ENCODE data around the gene LTF.
"Not testable (repeated sequence)": the region's sequence is repeated elsewhere in the genome, so short reads cannot be mapped to it uniquely, and the experiment has no call there.

The LTF gene

DNA sequence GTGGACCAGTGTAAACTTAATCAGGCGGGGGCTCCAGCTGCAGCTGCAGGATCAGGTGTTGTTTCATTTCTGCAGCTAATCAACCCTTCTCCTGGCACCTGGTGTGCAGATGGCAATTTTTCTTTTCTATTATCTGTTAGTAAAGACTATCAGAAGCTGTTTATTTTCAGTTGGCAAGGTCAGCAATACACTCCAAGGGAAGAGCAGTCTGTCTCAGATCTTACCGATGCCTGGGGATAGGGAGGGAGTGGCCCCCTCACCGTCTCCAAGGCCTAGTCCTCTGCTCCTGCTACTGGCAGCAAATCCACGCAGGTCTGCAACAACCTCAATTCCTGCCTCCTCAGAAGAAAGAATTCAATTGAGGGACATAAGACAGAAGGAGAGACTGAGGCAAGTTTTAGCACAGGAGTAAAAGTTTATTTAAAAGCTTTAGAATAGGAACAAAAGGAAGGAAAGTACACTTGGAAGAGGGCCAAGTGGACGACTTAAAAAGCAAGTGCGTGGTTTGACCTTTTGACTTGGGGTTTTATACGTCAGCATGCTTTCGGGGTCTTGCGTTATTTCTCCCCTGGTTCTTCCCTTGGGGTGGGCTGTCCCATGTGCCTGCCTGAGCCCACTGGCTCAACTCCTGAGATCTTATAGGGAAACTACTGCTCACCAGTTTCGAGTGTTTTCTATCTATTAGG lies 48.4 kb downstream of the LTF start:
- FAIRE-seq (no peak), DNase-seq (ENCODE audit: low spot score) (no peak)

DNA sequence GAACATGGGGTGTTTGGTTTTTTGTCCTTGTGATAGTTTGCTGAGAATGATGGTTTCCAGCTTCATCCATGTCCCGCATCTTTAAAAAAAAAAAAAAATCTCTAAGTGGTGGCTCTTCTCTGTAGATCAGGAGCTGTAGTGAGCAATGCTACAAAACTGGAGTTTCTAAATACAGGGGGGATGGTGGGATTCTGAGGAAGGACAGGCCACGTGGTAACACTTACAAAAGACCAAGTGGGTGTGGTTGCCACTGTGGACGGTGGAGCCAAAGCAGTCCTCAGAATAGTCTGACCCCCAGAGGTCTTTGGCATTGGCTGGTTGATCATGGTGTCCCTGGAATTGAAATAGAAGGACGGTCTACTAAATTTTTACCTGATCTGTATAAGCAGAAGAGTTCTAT lies 50.0 kb downstream of the LTF start:
- DNase-seq (ENCODE audit: low spot score), result no peak
- FAIRE-seq, result no peak

DNA sequence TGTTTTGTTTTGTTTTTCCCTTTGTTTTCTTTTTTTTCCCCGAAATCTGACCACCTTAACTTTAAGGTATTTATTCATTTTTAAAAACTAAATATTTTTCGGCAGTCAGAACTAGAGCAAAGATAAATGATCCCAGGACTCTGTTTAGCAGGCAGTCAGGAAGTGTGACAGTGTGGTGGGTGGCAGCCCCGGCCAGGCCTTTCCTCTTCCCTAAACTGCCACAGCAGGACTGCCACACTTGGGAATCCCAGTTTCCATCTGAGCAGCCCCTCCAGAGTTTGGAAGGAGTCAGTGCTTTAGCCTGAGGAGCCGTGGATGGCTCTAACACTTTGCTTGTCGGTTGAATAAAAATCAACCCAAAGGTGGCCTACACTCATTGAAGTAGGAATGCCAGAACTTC lies 50.8 kb downstream of the LTF start:
- no peak for FAIRE-seq
- no peak for DNase-seq (ENCODE audit: low spot score)

DNA sequence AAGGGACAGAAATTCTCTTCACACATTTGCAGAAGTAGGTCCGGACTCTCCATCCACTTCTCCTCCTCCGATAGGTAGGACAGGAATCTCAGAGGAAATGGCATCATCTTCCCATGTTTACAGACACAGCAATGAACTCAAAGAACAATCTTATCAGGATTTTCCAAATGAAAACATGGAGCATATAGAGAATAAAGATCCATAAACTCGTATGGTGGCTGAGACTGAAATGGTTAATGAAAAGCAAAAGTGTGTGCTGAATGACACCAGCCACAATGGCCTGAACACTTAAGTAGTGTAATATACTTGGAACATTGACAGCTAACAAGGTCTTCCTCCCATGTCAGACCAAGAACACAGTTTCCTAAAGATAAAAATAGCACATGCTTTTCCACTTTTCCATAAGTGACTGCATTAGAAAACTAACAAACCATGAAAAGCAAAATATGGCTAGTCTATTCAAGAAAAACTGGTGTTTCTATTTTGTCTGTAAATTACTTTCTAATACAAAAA lies 51.9 kb downstream of the LTF start:
- no peak for FAIRE-seq
- no peak for DNase-seq (ENCODE audit: low spot score)

DNA sequence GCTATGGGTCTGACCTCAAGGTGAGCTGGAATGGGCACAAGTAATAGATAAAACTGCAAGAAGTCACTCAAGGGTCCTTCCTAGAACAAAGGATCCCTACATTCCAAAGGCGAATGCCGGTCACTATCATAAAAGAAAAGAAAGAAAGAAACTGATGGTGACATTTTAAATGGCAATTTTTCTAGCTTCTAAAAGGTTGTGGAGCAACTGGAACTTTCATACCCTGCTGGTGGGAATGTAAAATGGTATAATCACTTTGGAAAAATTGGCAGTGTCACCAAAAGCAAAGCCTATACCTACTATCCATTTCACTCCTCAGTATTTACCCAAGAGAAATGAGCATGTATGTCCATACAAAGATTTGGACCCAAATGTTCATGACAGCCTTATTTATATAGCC lies 53.4 kb downstream of the LTF start:
- FAIRE-seq (no peak), DNase-seq (ENCODE audit: low spot score) (no peak)

DNA sequence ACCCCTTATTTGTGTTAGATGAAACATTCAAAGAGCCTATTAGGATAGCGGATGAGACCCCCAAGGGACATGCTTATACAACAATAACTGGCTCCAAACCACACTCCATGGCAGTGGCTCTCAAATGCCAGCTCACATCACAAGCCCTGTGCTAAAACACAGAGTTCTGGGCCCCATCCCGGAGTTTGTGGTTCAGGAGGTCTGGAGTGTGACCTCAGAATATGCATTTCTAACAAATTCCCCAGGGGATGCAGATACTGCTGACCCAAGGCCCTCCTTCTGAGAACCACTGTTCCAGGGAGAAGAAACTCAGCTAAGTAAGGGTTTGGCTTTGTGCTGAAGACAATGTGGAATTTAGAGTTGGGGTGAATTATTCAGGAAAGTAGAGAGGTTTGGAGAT lies 54.0 kb downstream of the LTF start:
- DNase-seq (ENCODE audit: low spot score), result no peak
- FAIRE-seq, result no peak

DNA sequence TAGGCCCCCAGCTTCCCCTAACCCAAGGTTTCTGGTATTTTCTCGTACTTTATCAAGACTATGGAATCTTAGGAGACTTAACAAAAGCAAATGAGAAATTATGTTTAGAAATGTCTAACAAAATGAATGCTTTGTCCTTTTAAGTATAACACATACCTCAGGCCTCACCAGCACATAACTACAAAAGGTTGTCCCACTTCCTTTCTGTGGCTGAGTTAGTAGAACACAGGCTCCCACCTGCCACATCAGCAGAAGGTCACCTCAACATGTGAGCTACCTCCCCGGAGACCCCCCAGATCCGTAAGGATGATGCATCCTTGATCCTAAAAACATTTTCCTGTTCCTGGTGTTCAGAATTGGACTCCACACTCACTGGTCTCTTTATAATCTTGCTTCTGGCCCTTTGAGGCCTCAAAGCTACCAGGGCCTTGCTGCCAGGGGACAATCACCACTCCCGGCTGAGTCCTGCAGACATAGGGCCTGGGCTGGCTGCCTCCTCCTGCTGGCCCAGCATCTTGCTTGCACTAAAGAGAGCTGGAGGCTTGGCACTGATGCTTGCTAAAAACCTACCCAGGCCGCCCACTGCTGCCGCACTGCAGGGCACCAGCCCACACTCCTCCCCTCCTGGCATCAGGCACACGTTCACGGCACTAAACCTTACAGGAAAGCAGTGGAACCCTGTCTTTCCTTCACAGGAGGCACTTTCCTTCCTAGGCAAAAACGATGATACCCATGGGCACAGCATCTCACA lies 54.8 kb downstream of the LTF start:
- DNase-seq (ENCODE audit: low spot score) (no peak), FAIRE-seq (no peak)

DNA sequence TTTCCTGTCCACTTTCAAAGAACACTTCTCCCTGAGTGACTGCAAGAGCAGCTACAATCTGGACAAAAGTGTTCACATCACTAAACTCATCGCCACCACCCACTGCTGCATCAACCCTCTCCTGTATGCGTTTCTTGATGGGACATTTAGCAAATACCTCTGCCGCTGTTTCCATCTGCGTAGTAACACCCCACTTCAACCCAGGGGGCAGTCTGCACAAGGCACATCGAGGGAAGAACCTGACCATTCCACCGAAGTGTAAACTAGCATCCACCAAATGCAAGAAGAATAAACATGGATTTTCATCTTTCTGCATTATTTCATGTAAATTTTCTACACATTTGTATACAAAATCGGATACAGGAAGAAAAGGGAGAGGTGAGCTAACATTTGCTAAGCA lies 55.9 kb downstream of the LTF start:
- FAIRE-seq, result no peak

DNA sequence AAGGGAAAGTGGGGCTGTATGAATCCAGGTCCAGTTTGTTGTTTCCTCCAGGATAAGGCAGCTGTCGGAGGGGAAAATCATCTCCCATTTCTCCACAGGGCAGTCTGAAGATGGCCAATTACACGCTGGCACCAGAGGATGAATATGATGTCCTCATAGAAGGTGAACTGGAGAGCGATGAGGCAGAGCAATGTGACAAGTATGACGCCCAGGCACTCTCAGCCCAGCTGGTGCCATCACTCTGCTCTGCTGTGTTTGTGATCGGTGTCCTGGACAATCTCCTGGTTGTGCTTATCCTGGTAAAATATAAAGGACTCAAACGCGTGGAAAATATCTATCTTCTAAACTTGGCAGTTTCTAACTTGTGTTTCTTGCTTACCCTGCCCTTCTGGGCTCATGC lies 56.7 kb downstream of the LTF start:
- no peak for DNase-seq (ENCODE audit: low spot score)
- FAIRE-seq, result no peak

More for the DNA sequence above, 55.9 kb downstream of the LTF start:
- DNase-seq (ENCODE audit: low spot score), result no peak

DNA sequence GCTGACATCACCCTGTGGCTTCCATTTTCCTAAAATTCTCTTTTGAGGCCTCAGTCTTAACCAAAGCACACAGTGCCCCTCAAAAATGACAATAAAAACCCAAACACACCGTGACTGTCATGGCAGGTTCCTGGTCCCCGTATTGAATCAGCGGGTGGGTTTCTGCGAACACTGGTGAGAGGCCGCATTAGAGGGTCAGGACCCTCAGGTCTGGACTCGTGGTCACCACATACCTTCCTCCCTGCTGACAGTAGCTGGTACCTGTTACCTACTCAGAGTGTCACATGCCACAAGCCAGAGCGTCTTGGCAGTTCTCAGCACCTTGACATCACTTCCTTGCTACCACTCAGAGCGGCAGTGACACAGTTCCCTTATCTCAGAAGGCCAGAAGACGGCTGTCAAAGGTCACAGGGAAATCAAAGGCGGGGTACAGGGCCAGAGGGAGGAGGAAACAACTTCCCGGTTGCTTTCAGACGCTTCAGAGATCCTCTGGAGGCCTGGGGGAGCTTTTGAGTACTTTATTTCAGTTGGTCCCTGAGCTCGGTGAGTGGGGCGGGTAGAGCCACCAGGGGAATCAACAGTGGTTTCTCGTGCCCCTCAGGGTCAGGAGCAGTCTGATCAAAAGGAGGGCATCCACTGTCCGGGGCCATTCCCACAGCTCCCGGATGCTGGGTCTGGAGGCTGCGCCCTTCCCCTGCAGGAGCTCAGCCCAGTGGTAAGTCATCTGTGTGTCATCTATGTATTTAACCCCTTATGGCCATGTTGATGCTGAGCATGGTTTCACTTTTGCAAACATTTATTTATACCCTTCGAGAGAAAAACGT lies 57.7 kb downstream of the LTF start, which contains the start of the genes CCR5AS and CCRL2:
Gene CCR5AS, minus strand, starts transcription at position 279 of the 824 bp plus-strand sequence.
Gene CCRL2, plus strand, starts transcription at position 472 of the 824 bp plus-strand sequence. CDS start 821 bp downstream, outside the sequence.
- no peak for FAIRE-seq
- peak; percentile 71 for DNase-seq (ENCODE audit: low spot score)

DNA sequence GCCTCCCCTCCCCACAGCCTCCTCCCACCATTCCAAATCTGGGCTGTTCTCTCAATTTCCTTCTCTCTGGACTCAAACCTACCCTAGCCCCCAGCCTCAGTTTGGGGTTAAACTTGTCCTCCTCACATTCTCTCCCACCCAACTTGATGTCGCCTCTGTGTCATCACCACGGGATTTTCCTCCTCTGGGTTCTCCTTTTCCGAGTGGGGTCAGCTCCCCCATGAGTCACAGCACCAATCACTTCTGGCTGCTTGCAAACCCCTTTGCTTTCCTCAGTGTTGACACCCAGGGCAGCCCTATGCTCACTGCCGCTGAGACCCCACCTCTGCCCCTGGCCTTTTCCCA lies 58.3 kb downstream of the LTF start:
- FAIRE-seq, result no peak
- DNase-seq (ENCODE audit: low spot score), result no peak

DNA sequence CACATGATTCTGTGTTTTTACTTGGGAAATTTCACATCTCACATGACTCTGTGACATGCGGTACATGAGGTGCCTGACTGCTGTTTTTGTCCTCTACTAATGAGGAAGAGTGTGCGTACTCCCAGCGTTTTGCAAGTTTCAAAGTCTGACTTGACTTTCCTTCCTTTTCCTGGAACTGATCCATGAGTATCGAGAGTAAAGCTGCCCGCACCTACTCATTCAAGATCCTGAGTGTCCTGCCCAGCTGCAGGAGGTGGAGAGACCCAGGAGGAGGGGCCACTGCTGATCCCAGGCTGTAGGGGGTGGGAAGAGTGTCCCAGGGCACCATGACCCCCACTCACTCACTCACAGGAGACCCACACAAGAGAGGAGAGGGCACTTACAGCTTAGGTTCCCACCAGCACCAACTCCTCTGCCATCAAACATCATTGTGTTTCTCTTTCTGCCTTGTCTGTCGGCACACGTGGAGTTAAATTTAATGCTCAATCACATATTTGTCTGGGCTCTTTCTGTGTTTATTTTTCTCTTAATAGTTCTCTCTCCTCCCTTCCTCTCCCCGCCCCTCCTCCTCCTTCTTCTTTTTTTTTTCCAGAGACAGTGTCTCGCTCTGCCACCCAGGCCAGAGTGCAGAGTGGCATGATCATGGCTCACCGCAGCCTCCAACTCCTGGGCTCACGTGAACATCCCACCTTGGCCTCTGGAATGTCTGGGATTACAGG lies 59.2 kb downstream of the LTF start:
- no peak for FAIRE-seq
- DNase-seq (ENCODE audit: low spot score), result peak; percentile 33

DNA sequence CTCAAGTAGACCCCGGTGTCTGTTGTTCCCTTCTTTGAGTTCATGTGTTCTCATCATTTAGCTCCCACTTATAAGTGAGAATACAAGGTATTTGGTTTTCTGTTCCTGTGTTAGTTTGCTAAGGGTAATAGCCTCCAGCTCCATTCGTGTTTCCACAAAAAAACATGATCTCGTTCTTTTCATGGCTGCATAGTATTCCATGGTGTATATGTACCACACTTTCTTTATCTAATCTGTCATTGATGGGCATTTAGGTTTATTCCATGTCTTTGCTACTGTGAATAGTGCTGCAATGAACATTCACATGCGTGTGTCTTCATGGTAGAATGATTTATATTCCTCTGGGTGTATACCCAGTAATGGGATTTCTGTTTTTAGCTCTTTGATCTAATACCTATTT lies 61.8 kb downstream of the LTF start:
- DNase-seq (ENCODE audit: low spot score); FAIRE-seq: not testable (repeated sequence)

DNA sequence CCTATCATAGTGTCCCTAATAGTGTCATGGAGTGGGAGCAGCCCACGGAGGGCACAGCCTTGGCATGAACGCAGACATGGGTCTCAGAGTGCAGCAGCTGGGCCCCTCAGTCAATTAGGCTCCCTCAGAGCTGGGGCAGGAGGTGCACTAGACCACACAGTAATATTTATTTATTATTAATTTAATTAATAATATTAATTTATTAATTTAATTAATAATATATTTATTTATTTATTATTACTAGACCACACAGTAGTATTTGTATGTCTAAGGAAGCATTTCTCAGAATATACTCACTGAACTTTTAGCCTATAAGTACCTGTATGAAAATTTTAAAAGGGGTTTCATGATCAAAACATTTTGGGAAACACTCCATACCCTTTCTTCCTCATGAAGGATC lies 63.1 kb downstream of the LTF start:
- FAIRE-seq, result no peak
- no peak for DNase-seq (ENCODE audit: low spot score)

DNA sequence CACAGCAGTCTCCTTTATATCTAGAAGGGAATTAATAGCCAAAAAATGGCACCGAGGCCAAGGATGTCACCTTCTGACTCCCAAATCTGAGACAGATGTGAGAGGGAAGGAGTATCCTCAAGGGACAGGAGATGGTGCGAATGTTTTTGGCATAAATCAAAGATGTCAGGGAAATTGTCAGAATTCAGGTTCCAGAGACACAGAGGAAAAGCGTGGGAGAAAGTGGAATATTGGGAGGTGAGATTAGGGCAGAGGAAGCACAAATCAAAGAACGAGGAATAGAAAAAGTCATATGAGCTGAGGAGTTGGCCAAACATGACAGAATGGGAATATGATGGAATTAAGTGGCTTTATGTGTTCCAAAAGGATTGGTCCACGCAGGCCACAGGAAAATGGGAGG lies 63.9 kb downstream of the LTF start:
- FAIRE-seq (no peak), DNase-seq (ENCODE audit: low spot score) (no peak)

DNA sequence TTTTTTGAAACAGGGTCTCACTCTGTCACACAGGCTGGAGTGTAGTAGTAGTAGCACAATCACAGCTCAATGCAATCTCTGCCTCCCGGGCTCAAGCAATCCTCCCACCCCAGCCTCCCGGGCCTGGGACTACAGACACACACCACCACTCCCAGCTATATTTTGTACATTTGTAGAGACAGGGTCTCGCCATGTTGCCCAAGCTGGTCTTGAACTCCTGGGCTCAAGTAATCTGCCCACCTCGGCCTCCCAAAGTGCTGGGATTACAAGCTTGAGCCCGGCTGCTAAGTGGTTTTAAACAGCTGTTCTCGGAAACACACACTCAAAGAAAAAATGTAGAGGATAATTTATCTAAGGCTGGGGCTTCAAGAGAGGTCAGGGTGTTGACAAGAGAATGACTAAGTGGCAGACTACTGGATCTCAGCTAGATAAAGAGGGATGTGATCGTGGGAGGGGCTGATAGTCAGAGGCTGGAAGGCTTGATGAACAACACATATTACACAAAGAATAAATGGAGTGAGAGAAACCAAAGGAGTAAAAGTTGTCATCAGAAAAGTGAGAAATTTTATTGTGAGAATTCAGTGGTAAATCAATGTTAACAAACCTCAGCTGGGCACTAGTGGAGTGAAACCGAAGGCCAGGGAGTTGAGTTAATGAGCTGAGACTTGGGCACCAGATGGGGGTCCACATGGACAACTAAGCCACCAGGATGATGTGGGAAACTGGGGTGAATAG lies 64.5 kb downstream of the LTF start:
- no peak for DNase-seq (ENCODE audit: low spot score)
- no peak for FAIRE-seq

DNA sequence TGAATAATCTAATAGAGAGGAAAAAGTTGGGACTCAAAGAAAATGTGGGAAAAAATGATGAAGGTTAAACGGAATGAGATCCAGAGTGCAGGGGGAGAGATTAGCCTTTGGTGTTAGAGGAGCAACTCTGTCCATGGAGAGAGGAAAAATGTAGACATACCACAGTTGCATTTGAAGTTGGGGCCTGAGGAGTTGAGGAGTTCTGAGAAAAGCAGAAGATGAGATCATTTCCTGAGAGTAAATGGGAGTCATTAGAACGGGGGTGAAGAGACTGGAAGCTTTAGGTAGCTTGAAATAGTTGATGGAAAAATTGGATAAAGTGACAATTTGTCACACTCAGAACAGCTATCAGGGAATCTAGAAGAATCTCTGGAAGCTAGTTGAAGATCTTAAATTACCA lies 65.1 kb downstream of the LTF start:
- FAIRE-seq (no peak), DNase-seq (ENCODE audit: low spot score) (no peak)

DNA sequence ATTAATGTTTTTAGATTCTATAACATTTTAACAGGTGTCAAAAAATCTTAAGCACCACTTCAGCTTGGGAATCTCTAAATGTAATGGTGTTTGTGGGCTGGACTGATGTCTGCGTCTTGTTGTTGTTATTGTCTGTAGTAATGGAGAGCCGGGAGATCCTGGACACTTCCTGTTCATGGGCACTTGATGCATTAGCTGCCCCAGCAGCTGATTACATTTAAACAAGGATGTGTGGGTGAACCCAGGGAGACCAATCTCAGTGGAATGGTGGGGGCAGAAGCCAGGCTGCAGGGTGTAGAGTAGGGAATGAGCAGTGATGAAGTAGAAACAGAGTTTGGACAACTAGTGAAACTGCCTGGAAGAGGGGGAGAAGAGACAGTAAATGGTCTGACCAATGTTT lies 65.6 kb downstream of the LTF start:
- FAIRE-seq (no peak), DNase-seq (ENCODE audit: low spot score) (no peak)

DNA sequence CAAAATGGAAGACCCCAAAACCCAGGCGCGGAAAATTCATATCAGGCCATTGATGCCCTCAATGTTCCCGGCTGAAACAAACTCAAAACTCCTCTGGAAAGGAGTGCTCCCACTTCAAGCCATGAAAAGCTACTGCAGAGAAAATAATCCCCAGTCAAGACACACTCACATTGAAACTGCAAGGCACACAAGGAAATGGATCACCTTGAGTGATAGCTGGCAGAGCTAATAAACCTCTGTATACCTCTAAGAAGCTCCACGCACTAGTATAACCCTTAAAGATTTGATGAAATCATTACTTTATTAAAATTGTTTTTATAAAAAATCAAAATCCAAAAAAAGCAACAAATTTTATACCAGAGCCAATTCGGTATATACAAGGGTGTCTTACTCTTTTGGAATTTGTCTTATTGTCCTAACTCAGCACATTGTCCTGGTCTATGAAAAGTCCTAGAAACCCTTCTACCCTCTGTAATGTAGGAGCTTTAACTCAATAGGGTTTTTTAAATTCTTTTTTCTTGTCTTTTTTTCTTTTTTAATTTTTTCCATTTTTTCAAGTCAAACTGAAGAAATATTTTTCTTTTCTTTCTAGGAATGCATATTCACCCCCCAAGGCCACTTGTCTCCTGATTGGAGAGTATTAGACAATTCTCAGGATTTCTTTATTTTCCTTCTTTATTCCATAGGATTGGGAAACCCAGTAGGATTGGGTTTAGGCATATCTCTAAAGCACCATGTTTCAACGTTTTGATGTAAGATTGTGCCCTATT lies 66.3 kb downstream of the LTF start:
- FAIRE-seq, result no peak
- no peak for DNase-seq (ENCODE audit: low spot score)

DNA sequence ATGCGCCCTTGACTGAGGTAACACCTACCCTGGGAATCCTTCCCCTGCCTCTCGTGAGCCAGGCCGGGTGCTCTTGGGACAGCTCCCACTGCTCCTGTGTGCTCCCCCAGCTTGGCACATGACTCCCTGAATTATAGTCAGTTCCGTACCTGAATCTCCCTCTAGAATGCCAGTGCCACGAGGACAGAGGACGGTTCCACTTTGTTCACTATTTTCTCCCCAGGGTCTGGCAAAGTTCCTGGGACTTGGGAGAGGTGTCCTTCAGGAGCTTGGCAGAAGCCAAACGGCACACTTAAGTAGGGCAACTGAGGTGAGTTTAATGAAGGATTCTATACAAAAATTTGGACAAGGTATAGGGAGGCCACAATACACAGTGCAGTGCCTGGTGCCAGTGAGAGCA lies 67.6 kb downstream of the LTF start:
- FAIRE-seq (no peak), DNase-seq (ENCODE audit: low spot score) (no peak)
